ENCODE data around the gene TNPO1.
"Not testable (repeated sequence)": the region's sequence is repeated elsewhere in the genome, so short reads cannot be mapped to it uniquely, and the experiment has no call there.

DNA sequence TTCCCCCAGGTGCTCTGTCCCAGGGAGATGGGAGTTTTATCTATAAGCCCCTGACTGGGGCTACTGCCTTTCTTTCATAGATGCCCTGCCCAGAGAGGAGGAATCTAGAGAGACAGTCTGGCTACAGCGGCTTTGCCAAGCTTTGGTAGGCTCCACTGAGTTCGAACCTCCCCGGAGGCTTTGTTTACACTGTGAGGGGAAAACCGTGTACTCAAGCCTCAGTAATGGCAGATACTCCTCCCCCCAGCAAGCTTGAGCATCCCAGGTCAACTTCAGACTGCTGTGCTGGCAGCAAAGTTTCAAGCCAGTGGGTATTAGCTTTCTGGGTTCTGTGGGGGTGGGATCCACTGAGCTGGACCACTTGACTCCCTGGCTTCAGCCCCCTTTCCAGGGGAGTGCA lies 7.8 kb upstream of the TNPO1 start:
- TF ChIP-seq, protein P1, sequence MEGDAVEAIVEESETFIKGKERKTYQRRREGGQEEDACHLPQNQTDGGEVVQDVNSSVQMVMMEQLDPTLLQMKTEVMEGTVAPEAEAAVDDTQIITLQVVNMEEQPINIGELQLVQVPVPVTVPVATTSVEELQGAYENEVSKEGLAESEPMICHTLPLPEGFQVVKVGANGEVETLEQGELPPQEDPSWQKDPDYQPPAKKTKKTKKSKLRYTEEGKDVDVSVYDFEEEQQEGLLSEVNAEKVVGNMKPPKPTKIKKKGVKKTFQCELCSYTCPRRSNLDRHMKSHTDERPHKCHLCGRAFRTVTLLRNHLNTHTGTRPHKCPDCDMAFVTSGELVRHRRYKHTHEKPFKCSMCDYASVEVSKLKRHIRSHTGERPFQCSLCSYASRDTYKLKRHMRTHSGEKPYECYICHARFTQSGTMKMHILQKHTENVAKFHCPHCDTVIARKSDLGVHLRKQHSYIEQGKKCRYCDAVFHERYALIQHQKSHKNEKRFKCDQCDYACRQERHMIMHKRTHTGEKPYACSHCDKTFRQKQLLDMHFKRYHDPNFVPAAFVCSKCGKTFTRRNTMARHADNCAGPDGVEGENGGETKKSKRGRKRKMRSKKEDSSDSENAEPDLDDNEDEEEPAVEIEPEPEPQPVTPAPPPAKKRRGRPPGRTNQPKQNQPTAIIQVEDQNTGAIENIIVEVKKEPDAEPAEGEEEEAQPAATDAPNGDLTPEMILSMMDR (IDR thresholded peaks at IDR 0.05) = not testable (repeated sequence)
- TF ChIP-seq POLR2A (IDR thresholded peaks at IDR 0.05) = not testable (repeated sequence)

All from adrenal gland (tissue), 5 donors.